ENCODE results near the gene FOXS1. TPM values are rescaled to one million over a fixed set of nuclear protein-coding genes. Genes with fewer than 3 reads are reported as not detected.

The FOXS1 gene
- total RNA-seq, 1 donor from 2014 or later, result not detected

- Mint-ChIP-seq H3K9me3 (ENCODE audit: low read depth) (no peaks in the 10 kb centered on the region), H3K27me3 (peaks cover 12% of the 10 kb centered on the region), H3K36me3 (ENCODE audit: insufficient read depth) (no peaks in the 10 kb centered on the region), H3K4me1 (ENCODE audit: low read depth) (no peaks in the 10 kb centered on the region), H3K4me3 (ENCODE audit: low read depth) (no peak overlapping the region), H3K27ac (no peak overlapping the region)
- no peak for TF ChIP-seq CTCF (IDR thresholded peaks at IDR 0.05; ENCODE audit: unreplicated experiment)
- DNase-seq (ENCODE audit: low spot score, unreplicated experiment), result no peak
These were observed 21.9 kb downstream of the FOXS1 start for GRCh38 chr20:31823360-31824124.

- peak; percentile 92 for DNase-seq (ENCODE audit: low spot score, unreplicated experiment)
- Mint-ChIP-seq H3K27ac (no peak overlapping the region), H3K4me1 (ENCODE audit: low read depth) (no peaks in the 10 kb centered on the region), H3K9me3 (ENCODE audit: low read depth) (no peaks in the 10 kb centered on the region), H3K36me3 (ENCODE audit: insufficient read depth) (no peaks in the 10 kb centered on the region), H3K4me3 (ENCODE audit: low read depth) (no peak overlapping the region), H3K27me3 (peaks cover 12% of the 10 kb centered on the region)
- TF ChIP-seq CTCF (IDR thresholded peaks at IDR 0.05; ENCODE audit: unreplicated experiment), result peak; percentile 100
These were observed 22.7 kb downstream of the FOXS1 start for GRCh38 chr20:31822421-31823330.

GRCh38 chr20:31821427-31821826 is 24.0 kb downstream of the FOXS1 start:
- peaks cover 12% of the 10 kb centered on the region for H3K27me3 Mint-ChIP-seq
- H3K9me3 Mint-ChIP-seq (ENCODE audit: low read depth), result no peaks in the 10 kb centered on the region
- no peak for DNase-seq (ENCODE audit: low spot score, unreplicated experiment)
- H3K4me3 Mint-ChIP-seq (ENCODE audit: low read depth), result no peak overlapping the region
- no peak overlapping the region for H3K27ac Mint-ChIP-seq
- H3K4me1 Mint-ChIP-seq (ENCODE audit: low read depth), result no peaks in the 10 kb centered on the region
- no peaks in the 10 kb centered on the region for H3K36me3 Mint-ChIP-seq (ENCODE audit: insufficient read depth)
- TF ChIP-seq CTCF (IDR thresholded peaks at IDR 0.05; ENCODE audit: unreplicated experiment), result no peak

GRCh38 chr20:31820228-31820627 is 25.2 kb downstream of the FOXS1 start:
- H3K9me3 Mint-ChIP-seq (ENCODE audit: low read depth), result no peaks in the 10 kb centered on the region
- H3K27me3 Mint-ChIP-seq, result peaks cover 12% of the 10 kb centered on the region
- TF ChIP-seq CTCF (IDR thresholded peaks at IDR 0.05; ENCODE audit: unreplicated experiment), result no peak
- H3K36me3 Mint-ChIP-seq (ENCODE audit: insufficient read depth), result no peaks in the 10 kb centered on the region
- H3K4me1 Mint-ChIP-seq (ENCODE audit: low read depth), result no peaks in the 10 kb centered on the region
- H3K4me3 Mint-ChIP-seq (ENCODE audit: low read depth), result no peak overlapping the region
- no peak for DNase-seq (ENCODE audit: low spot score, unreplicated experiment)
- no peak overlapping the region for H3K27ac Mint-ChIP-seq

GRCh38 chr20:31819083-31819784 is 26.2 kb downstream of the FOXS1 start, which contains the start of gene MYLK2:
Gene MYLK2 (plus strand): TSS chr20:31819356. CDS start chr20:31819581, 225 bp downstream.
- no peak for TF ChIP-seq CTCF (IDR thresholded peaks at IDR 0.05; ENCODE audit: unreplicated experiment)
- Mint-ChIP-seq H3K36me3 (ENCODE audit: insufficient read depth) (no peaks in the 10 kb centered on the region), H3K4me3 (ENCODE audit: low read depth) (no peak within 1 kb of the TSS), H3K27ac (no peak within 1 kb of the TSS), H3K9me3 (ENCODE audit: low read depth) (no peaks in the 10 kb centered on the region), H3K4me1 (ENCODE audit: low read depth) (no peaks in the 10 kb centered on the region), H3K27me3 (peaks cover 12% of the 10 kb centered on the region)
- no peak for DNase-seq (ENCODE audit: low spot score, unreplicated experiment)

All from progenitor cell of endocrine pancreas (in vitro differentiated cells).